H54 (cell line): ENCODE measurements around the gene CACNB4.
"Not testable (repeated sequence)": the region's sequence is repeated elsewhere in the genome, so short reads cannot be mapped to it uniquely, and the experiment has no call there.

Experiments
- DNase-seq: peaks from one replicate; pipeline ENCODE4 v3.0.0; 2011; ENCODE audit warnings: low spot score, mixed read lengths; ENCODE audit not compliant: insufficient read length
- FAIRE-seq: peaks from 3 replicates; lab custom pipeline; 2011; peaks lifted over from hg19 to GRCh38; lab: Jason Lieb, UNC
- POLR2A ChIP-seq: IDR thresholded peaks from 2 replicates; pipeline ENCODE4 v1.6.1; 2011; ENCODE audit warnings: low read depth, mild to moderate bottlenecking, low read length

Gene CACNB4

DNA sequence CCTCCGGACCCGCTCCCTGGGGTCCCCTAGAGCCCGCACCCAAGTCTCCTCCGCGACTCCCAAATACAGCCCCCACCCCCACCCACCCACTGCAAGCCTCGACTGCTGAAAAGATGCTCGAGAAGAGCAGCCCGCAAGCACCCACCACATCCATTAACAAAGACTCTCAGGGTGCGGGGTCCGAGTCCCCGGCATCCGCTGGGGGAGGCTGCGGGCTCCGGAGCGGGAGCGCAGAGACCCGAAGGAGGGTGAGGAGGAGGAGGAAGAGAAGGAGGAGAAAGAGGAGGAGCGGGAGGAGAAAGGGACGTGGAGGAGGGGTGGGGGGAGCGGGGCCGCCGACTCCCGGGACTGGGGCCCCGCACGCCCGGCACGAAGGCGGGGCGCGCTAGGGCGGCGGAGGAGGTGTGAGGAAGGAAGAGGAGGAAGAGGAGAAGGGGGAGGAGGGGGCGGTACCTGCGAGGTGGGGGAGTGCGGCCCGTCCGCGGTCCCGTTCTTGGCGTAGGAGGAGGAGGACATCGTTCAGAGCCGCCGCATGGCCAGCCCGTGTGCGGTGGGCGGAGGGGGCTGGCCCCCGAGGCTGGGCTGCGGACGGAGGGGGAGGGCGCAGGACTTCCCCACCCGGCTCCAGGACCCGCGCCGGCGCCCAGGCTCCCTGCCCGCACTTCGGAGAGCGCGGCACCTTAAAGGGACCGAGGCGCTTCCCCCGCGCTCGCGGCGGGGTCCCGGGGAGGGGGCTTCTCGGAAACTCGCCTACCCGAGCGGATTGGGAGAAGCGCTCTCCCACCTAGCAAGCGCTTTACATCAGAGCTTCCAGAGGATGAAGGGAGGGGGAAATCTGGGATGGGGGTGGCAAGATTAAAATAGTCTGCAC is at the start of gene CACNB4:
Gene CACNB4, minus strand, starts transcription at position 549 of the 871 bp plus-strand sequence.
- peak; percentile 26 for DNase-seq
- FAIRE-seq: no peak

DNA sequence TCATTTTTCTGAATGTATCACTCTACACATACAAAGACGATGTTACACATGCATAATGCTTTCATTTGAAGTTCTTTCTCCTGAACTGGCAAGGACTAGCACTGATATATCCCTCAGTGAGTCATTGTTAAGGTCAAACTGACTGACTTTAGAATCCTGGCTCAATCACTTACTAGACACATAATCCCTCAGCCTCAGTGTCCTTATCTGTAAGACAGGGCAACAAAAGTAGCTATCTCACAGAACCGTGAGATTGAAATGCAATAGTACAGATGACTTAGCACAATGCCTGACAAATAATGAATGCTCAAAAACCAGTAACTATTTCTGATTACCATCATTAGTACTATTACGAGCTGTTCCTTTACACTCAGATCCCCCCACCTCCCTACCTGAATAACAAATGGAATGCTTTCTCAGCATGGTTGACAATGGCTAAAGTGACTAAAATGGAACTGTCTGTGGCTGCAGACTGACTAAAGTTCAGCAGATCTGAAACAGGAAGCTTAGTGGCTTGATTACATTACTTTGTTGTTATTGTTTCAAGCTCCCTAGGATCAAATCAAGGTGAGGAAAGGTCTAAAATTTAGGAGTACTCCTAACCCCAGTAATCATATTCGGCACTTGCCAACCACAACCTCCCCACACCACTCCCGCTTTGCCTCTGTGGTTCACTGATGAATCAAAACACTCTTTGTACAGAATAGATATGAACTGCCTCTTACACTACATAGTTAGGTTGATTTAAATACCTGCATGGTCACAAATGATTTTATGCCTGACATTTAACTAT is 35.8 kb upstream of the CACNB4 start:
- TF ChIP-seq POLR2A: no peak
- DNase-seq (no peak), FAIRE-seq (peak; percentile 76)

More for the DNA sequence above, at the start of gene CACNB4:
- no peak for TF ChIP-seq POLR2A

DNA sequence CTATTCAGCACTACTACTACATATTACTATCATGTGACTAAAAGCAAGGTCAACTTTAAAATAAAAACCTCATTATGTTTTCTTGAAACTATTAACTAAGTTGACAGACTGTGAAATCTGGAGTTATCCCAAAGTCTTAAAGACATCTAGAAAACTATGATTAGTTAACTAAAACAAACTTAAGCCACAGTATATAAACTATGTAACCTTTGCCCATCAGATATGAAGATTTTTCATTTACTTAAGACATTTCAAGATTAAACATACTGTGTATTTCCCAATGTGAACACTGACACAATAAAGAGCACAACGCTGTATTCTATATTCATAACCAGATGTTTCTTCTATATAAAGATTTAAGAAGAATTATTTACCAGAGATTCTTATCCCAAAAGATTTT is 33.5 kb upstream of the CACNB4 start:
- no peak for TF ChIP-seq POLR2A
- DNase-seq (no peak), FAIRE-seq (no peak)

DNA sequence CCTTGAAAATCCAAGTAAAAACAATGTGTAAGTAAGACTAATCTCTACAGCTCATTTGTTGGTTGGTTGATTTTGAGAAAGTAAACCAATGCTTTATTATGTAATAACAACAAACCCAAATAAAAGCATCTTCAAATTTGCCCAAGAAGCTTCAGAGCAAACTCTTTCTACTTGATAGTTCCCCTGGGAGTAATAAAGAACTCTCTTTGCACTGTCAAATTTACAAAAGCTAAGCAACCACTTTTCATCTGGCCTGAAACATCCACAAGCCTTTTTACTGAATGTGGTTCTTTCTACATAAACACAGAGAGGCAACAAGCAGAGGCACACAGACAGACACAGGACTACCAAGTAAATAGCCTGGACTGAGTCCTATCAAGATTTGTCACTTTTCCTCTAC is 28.8 kb upstream of the CACNB4 start:
- TF ChIP-seq POLR2A: no peak
- DNase-seq: no peak
- no peak for FAIRE-seq

DNA sequence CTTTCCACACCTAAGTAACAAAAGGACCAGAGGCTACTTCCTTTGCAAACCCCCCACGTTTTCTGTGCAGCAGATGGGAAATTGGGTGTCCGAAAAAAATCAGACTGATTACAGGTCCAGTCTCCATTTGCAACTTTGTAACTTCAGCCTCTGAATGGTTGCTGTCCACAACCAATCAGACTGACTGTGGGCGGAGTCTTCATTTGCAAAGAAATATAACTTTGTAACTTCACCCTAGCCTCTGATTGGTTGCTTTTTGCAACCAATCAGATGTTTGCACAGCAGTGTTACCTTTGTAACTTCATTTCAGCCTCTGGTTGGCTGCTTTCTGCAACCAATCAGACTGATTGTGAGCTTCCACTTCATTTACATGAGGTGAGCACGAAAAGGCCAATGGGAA is 27.8 kb upstream of the CACNB4 start:
- FAIRE-seq: no peak

DNA sequence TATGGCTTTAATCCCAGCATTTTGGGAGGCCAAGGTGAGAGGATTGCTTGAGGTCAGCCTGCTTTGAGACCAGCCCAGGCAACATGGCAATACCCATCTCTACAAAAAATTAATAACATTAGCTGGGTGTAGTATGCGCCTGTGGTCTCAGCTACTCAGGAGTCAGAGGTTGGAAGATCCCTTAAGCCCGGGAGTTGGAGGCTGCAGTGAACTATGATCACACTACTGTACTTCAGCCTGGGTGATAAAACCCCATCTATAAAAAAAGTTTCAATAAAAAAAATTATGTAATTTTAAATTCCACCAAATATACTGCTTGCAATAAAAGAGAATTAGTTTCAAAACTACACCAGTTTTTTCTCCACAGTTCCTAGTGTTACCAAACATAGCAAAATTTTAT is 23.3 kb upstream of the CACNB4 start:
- no peak for TF ChIP-seq POLR2A
- DNase-seq: no peak
- FAIRE-seq: no peak

More for the DNA sequence above, 27.8 kb upstream of the CACNB4 start:
- TF ChIP-seq POLR2A: no peak
- no peak for DNase-seq

DNA sequence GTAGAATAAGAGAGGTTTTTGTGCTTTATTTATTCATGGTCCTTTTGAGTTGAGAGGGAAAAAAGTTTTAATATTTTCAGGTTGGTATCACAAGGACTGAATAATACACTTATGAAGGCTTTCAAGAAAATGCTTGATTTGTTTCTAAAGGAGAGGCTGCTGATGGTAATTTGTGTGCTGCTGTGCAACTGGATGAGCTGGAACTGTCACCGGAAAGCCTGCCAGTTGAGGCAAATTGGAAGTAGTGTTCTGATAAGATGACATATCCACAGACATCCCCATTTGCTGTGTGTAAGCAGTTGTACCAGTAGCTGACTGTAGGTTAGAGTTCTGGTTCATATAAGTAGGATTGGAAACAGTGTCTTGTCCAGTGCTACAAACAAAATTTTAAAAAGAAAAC is 21.6 kb upstream of the CACNB4 start:
- no peak for FAIRE-seq
- DNase-seq: no peak
- no peak for TF ChIP-seq POLR2A

DNA sequence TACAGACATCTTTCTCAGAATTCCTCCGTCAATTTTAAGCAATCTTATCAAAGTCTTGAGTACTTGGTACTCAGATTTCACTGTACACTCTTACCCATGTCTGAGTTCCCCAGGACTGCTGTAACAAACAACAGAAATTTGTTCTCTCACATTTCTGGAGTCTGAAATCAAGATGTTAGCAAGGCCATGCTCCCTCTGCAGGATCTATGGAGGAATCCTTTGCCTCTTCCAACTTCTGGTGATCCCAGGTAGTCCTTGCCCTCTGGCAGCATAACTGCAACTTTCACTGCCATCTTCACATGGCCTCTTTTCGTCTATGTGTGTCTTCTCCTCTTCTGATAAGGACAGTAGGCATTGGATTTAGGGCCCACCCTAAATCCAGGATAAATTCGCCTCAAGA is 17.1 kb upstream of the CACNB4 start:
- no peak for DNase-seq
- no peak for TF ChIP-seq POLR2A
- FAIRE-seq: peak; percentile 79

DNA sequence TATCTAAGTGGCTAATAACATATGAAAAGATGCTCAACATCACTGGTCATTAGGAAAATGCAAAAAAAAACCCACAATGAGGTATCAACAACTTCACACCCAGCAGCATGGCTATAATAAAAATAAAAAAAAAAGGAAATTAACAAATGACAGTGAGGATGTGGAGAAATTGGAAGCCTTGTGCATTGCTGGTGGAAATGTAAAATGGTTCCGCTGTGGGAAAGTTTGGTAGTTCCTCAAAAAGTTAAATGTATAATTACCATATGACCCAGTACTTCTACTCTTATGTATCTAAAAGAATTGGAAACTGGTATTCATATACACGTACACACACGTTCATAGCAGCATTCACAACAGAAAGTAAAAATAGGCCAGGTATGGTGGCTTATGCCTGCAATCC is 15.5 kb upstream of the CACNB4 start:
- FAIRE-seq: no peak
- no peak for TF ChIP-seq POLR2A

DNA sequence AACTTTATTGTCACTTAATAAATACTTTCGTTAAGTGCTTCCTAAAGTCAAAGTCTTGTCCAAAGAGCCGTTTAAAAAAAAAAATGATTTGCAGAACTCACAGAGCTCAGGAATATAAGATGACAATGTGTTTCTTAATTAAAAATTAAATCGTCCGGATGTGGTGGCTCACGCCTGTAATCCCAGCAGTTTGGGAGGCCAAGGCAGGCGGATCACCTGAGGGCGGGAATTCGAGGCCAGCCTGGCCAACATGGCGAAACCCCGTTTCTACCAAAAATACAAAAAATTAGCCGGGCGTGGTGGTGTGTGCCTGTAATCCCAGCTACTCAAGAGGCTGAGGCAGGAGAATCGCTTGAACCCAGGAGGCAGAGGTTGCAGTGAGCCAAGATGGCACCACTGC is 8.3 kb upstream of the CACNB4 start:
- FAIRE-seq: not testable (repeated sequence)

More for the DNA sequence above, 15.5 kb upstream of the CACNB4 start:
- DNase-seq: no peak

DNA sequence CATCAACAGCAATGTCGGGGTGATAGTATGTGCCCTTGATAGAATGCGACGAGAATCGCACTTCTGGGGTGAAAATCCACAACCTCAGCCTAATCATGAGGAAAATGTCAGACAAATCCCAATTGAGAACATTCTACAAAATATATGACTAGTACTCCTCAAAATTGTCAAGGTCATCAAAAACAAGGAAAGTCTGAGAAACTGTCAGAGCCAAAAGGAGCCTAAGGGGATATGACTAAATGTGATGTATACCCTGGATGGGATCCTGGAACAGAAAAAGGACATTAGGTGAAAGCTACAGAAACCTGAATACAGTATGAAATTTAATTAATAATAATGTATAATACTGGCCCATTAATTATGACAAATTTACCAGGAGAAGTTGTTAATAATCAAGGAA is 7.6 kb upstream of the CACNB4 start:
- no peak for DNase-seq
- FAIRE-seq: no peak

More for the DNA sequence above, 8.3 kb upstream of the CACNB4 start:
- DNase-seq: not testable (repeated sequence)

DNA sequence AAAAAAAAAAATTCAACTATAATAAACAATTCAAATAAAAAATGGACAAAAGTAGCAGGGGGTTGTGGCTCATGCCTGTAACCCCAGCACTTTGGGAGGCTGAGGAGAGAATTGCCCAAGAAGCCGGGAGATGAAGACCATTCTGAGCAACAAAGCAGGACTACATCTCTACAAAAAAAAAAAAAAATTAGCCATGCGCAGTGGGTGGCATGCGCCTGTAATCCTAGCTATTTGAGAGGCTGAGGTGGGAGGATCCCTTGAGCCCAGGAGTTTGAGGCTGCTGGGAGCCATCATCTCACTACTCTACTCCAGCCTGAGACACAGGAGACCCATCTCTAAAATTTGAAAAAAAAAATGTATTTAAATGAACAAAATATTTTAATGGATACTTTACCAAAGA is 4.4 kb upstream of the CACNB4 start:
- no peak for FAIRE-seq

More for the DNA sequence above, 7.6 kb upstream of the CACNB4 start:
- no peak for TF ChIP-seq POLR2A

DNA sequence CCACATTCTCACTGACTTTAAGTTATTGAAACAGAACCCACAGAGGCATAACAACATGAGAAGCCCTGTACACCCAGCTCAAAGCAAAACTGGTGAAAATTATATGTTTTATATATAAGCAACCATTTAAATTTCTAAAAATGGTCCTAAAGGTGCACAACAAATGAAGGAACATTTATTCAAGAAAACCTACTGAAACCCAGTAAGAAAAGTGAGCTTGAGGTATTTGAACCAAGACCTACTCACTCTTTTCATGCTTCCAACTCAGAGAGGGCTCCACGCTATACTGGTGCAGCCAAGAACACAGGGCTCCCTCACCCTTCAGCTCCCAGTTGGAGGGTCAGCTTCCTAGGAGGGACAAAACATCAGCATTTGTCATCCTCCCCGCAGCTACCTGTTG is 2.1 kb upstream of the CACNB4 start:
- TF ChIP-seq POLR2A: no peak
- no peak for FAIRE-seq
- no peak for DNase-seq

More for the DNA sequence above, 4.4 kb upstream of the CACNB4 start:
- DNase-seq: no peak
- no peak for TF ChIP-seq POLR2A

DNA sequence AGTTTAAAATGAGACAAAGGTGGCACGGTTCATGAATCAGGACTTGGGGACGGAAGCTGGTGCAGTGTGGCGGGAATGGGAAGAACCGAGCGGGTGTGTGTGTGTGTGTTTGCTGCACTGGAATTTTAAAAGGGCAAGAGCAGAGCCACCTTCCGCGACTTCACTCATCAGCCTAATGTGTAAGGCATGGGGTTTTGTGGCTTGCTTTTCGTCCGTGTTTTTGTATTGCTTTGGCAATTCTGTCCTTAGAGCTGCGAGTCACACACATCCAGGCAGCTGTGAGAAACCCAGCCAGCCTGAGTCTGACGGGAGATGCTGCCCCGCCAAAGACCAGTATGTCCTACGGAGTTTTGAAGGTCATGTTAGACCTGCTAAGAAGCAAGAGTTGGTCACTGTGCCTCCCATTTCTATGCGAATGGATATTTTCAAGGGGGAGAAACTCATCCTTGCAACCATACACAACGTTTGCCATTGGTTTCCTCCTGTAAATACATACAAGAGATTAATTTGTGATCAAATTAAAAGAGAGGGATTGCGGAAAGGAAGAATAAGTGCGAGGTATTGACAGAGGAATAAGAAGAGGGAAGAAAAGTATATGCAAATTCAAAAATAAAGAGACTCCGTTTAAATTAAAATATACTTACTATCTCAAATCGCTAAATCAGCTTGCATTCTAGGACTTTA is 665 bp upstream of the CACNB4 start:
- FAIRE-seq (no peak), DNase-seq (peak; percentile 15)
- no peak for TF ChIP-seq POLR2A
